GM23338 (cell line): ENCODE data around the gene TBC1D17. TPM values are rescaled to one million over a fixed set of nuclear protein-coding genes. Genes with fewer than 3 reads are reported as not detected.

Experiments used
- ATAC-seq: fragments of 200-7000 bp; cut with Tn5 transposase; 3 replicates; pipeline ENCODE4 v1.9.1; 2020
- DNase-seq: peaks from one replicate; pipeline ENCODE4 v3.0.0-alpha.2; 2015; ENCODE audit warnings: low spot score
- H2AFZ ChIP-seq: fragments of 200-600 bp; sonication (generic); 2 replicates; pipeline ENCODE4 v1.8.0; 2016; ENCODE audit warnings: antibody characterized with exemption, mild to moderate bottlenecking, moderate library complexity
- H3F3A ChIP-seq: fragments of 200-600 bp; sonication (generic); replicated peaks from 2 replicates; pipeline ENCODE4 v1.8.0; 2017; ENCODE audit warnings: antibody characterized with exemption, mixed run types, low read depth
- H3K27ac ChIP-seq: fragments of 200-600 bp; sonication (generic); 2 replicates; pipeline ENCODE4 v1.6.1; 2016; ENCODE audit warnings: low read depth
- H3K27me3 ChIP-seq: fragments of 200-600 bp; sonication (generic); 2 replicates; pipeline ENCODE4 v1.8.0; 2016; ENCODE audit warnings: mild to moderate bottlenecking, mixed run types, moderate library complexity; ENCODE audit not compliant: insufficient read depth
- H3K36me3 ChIP-seq: fragments of 200-600 bp; sonication (generic); 2 replicates; pipeline ENCODE4 v1.8.0; 2016; ENCODE audit warnings: mild to moderate bottlenecking; ENCODE audit not compliant: insufficient read depth
- H3K4me1 ChIP-seq: fragments of 200-600 bp; sonication (generic); 2 replicates; pipeline ENCODE4 v1.8.0; 2016; ENCODE audit warnings: mild to moderate bottlenecking, moderate library complexity; ENCODE audit not compliant: insufficient read depth
- H3K4me2 ChIP-seq: fragments of 200-600 bp; sonication (generic); 2 replicates; pipeline ENCODE4 v1.7.1; 2017; ENCODE audit warnings: mixed run types
- H3K4me3 ChIP-seq: fragments of 200-600 bp; sonication (generic); 2 replicates; pipeline ENCODE4 v1.6.1; 2016; ENCODE audit warnings: mixed run types
- H3K79me2 ChIP-seq: fragments of 200-600 bp; sonication (generic); replicated peaks from 2 replicates; pipeline ENCODE4 v1.8.0; 2017; ENCODE audit warnings: mild to moderate bottlenecking; ENCODE audit not compliant: insufficient read depth
- H3K9me2 ChIP-seq: fragments of 200-600 bp; sonication (generic); 2 replicates; pipeline ENCODE4 v1.8.0; 2017; ENCODE audit not compliant: insufficient read depth
- H4K20me1 ChIP-seq: fragments of 200-600 bp; sonication (generic); replicated peaks from 2 replicates; pipeline ENCODE4 v1.8.0; 2017; ENCODE audit warnings: mild to moderate bottlenecking; ENCODE audit not compliant: insufficient read depth
- H3K27ac Mint-ChIP-seq: 2 replicates; pipeline ENCODE4 v1.8.0; 2020; ENCODE audit warnings: inconsistent platforms, mild to moderate bottlenecking, moderate library complexity, mixed read lengths
- H3K27me3 Mint-ChIP-seq: 3 replicates; pipeline ENCODE4 v1.8.0; 2022; ENCODE audit warnings: low read depth, mild to moderate bottlenecking, moderate library complexity, mixed read lengths, inconsistent platforms; ENCODE audit not compliant: insufficient read depth, poor library complexity
- H3K36me3 Mint-ChIP-seq: 3 replicates; pipeline ENCODE4 v1.8.0; 2021; ENCODE audit warnings: low read depth, mild to moderate bottlenecking, inconsistent platforms, moderate library complexity, mixed read lengths
- H3K4me1 Mint-ChIP-seq: 3 replicates; pipeline ENCODE4 v1.8.0; 2020; ENCODE audit warnings: mild to moderate bottlenecking, inconsistent platforms, mixed read lengths
- H3K4me3 Mint-ChIP-seq: 3 replicates; pipeline ENCODE4 v1.8.0; 2021; ENCODE audit warnings: moderate library complexity, mild to moderate bottlenecking, inconsistent platforms, mixed read lengths
- H3K9me3 Mint-ChIP-seq: 3 replicates; pipeline ENCODE4 v1.8.0; 2020; ENCODE audit warnings: moderate library complexity, mild to moderate bottlenecking, inconsistent platforms, mixed read lengths
- CREB1 ChIP-seq: fragments of 250-450 bp; sonication (Bioruptor Pico); IDR thresholded peaks from 2 replicates; pipeline ENCODE4 v1.5.0; 2020; ENCODE audit warnings: low read depth, mild to moderate bottlenecking, moderate library complexity
- EZH2phosphoT487 ChIP-seq: fragments of 200-600 bp; sonication (generic); IDR thresholded peaks from one replicate; pipeline ENCODE4 v1.8.1; 2018; ENCODE audit warnings: antibody characterized with exemption; ENCODE audit not compliant: unreplicated experiment
- JUNB ChIP-seq: IDR thresholded peaks from one replicate; pipeline ENCODE4 v1.6.1; 2016; ENCODE audit warnings: antibody characterized with exemption; ENCODE audit not compliant: unreplicated experiment
- NANOG ChIP-seq: IDR thresholded peaks from 2 replicates; pipeline ENCODE4 v1.6.1; 2016; ENCODE audit warnings: antibody characterized with exemption, borderline replicate concordance
- STAT1 ChIP-seq: IDR thresholded peaks from one replicate; pipeline ENCODE4 v1.6.1; 2016; ENCODE audit warnings: antibody characterized with exemption; ENCODE audit not compliant: unreplicated experiment
- ZNF114 ChIP-seq: fragments of 250-450 bp; sonication (Bioruptor Pico); IDR thresholded peaks from 2 replicates; pipeline ENCODE4 v1.5.0; 2020; ENCODE audit warnings: mild to moderate bottlenecking, moderate library complexity
- ZNF331 ChIP-seq: fragments of 250-450 bp; sonication (Bioruptor Pico); IDR thresholded peaks from 2 replicates; pipeline ENCODE4 v1.5.0; 2020; ENCODE audit warnings: low read depth, mild to moderate bottlenecking, moderate library complexity
- polyA plus RNA-seq: library from polyadenylated mRNA; unstranded; fragments of >200 nt; fragmentation: Nextera tagmentation; extraction: Ambion mirVana; gene quantifications from 2 replicates; pipeline ENCODE4 v1.2.1, GENCODE V29; 2016
- total RNA-seq: library from RNA; depleted of rRNA; stranded (reverse); fragments of >200 nt; shearing (Covaris generic); gene quantifications from 2 replicates; pipeline ENCODE4 v1.2.3, GENCODE V29; 2014
- TF ChIP-seq, protein P1 (sequence below): IDR thresholded peaks from 2 replicates; pipeline ENCODE4 v1.6.1; 2016; ENCODE audit warnings: antibody characterized with exemption
- TF ChIP-seq, protein P2 (sequence below): fragments of 250-450 bp; sonication (Bioruptor Pico); IDR thresholded peaks from 2 replicates; pipeline ENCODE4 v1.5.0; 2020; ENCODE audit warnings: mild to moderate bottlenecking, moderate library complexity
- TF ChIP-seq, protein P3 (sequence below): IDR thresholded peaks from one replicate; pipeline ENCODE4 v1.6.1; 2018; ENCODE audit warnings: antibody characterized with exemption; ENCODE audit not compliant: unreplicated experiment

Gene TBC1D17
- total and polyA plus RNA-seq, 2 experiments from 2014 or later, result 19.3 to 43.1 TPM

DNA sequence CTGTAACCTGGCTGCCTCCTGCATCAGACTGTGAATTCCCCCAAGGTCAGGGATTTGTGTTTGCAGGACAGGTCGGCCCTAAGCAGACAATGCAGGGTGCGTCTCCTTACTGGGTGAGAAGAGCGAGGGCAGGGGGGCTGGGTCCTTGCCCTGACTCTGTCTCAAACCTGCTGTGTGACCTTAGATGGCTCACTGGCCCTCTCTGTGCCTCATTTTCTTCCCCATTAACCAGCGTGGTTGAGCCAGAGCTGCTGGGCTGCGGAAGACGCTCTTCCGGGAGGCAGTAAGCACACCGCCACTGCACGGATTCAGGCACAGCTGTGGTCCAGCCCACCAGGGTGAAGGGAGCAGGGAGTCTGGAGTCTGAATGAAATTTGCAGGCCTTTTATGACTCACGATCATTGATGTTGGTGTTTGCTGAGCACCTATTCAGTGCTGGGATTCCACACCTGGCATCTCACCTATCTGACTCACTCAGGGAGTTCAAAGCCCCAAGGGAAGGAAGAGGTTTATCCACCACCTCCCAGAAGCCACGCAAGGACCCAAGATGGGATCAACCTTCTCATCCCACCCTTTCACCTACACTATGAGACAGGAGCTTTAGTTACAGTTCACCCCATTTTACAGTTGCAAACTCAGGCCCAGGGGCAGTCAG, 2.9 kb upstream of the TBC1D17 start:
- no peaks in the 10 kb centered on the region; the same call in 1 of the 2 replicates for H4K20me1 ChIP-seq
- no peak for TF ChIP-seq EZH2phosphoT487
- TF ChIP-seq STAT1, result no peak
- TF ChIP-seq NANOG, result no peak
- Mint-ChIP-seq H3K4me1 (peaks cover 30% of the 10 kb centered on the region), H3K27me3 (peaks cover 18% of the 10 kb centered on the region), H3K36me3 (peaks cover 29% of the 10 kb centered on the region), H3K4me3 (no peak overlapping the region; the same call in 1 of the 3 replicates), H3K27ac (no peak overlapping the region; the same call in 1 of the 2 replicates), H3K9me3 (no peaks in the 10 kb centered on the region; the same call in 2 of the 3 replicates)
- no peak overlapping the region; the same call in 1 of the 2 replicates for H3K4me3 ChIP-seq
- DNase-seq (no peak), ATAC-seq (no peak)
- 0 out of 2 replicates have a peak, but pooled peaks cover 8% of the 10 kb centered on the region for H3K36me3 ChIP-seq
- H3K4me1 ChIP-seq, result peaks cover 22% of the 10 kb centered on the region; the same call in 1 of the 2 replicates
- peaks cover 32% of the 10 kb centered on the region for H3K79me2 ChIP-seq
- no peak overlapping the region for H3K27ac ChIP-seq
- H3F3A ChIP-seq, result peaks cover 21% of the 10 kb centered on the region; the same call in 1 of the 2 replicates
- H3K27me3 ChIP-seq, result no peaks in the 10 kb centered on the region
- H3K9me2 ChIP-seq, result no peaks in the 10 kb centered on the region
- peak overlapping the region; percentile 95 for H3K4me2 ChIP-seq
- no peak overlapping the region for H2AFZ ChIP-seq

DNA sequence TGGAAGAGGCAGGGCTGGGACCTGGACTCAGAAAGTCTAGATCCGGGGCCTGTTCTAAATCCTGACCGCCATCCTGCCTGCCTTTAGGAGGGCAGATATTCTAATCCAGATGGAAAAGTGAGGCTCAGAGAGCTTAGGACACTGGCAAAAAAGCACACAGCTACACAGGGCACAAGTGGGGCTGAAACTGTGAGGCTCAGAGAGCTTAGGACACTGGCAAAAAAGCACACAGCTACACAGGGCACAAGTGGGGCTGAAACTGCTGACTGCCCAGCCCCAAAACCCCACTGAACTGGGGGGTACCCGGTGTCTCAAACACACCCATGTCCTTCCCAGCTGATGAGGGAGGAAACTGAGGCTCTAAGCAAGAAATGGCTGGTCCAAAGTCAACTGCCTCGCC, 2.3 kb upstream of the TBC1D17 start:
- peaks cover 33% of the 10 kb centered on the region for H3K36me3 Mint-ChIP-seq
- H3K27ac Mint-ChIP-seq, result peak overlapping the region; percentile 65; the same call in 1 of the 2 replicates
- peak overlapping the region; percentile 95 for H3K4me2 ChIP-seq
- no peak overlapping the region for H3K4me3 Mint-ChIP-seq
- H2AFZ ChIP-seq, result no peak overlapping the region
- no peaks in the 10 kb centered on the region for H3K27me3 ChIP-seq
- ATAC-seq (no peak), DNase-seq (no peak)
- TF ChIP-seq, protein P1, sequence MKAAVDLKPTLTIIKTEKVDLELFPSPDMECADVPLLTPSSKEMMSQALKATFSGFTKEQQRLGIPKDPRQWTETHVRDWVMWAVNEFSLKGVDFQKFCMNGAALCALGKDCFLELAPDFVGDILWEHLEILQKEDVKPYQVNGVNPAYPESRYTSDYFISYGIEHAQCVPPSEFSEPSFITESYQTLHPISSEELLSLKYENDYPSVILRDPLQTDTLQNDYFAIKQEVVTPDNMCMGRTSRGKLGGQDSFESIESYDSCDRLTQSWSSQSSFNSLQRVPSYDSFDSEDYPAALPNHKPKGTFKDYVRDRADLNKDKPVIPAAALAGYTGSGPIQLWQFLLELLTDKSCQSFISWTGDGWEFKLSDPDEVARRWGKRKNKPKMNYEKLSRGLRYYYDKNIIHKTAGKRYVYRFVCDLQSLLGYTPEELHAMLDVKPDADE, result no peak
- TF ChIP-seq ZNF331 (CRISPR knock-in tag) (no peak), JUNB (no peak), CREB1 (CRISPR knock-in tag) (no peak), ZNF114 (CRISPR knock-in tag) (no peak), NANOG (no peak), STAT1 (no peak)
- TF ChIP-seq, protein P2, sequence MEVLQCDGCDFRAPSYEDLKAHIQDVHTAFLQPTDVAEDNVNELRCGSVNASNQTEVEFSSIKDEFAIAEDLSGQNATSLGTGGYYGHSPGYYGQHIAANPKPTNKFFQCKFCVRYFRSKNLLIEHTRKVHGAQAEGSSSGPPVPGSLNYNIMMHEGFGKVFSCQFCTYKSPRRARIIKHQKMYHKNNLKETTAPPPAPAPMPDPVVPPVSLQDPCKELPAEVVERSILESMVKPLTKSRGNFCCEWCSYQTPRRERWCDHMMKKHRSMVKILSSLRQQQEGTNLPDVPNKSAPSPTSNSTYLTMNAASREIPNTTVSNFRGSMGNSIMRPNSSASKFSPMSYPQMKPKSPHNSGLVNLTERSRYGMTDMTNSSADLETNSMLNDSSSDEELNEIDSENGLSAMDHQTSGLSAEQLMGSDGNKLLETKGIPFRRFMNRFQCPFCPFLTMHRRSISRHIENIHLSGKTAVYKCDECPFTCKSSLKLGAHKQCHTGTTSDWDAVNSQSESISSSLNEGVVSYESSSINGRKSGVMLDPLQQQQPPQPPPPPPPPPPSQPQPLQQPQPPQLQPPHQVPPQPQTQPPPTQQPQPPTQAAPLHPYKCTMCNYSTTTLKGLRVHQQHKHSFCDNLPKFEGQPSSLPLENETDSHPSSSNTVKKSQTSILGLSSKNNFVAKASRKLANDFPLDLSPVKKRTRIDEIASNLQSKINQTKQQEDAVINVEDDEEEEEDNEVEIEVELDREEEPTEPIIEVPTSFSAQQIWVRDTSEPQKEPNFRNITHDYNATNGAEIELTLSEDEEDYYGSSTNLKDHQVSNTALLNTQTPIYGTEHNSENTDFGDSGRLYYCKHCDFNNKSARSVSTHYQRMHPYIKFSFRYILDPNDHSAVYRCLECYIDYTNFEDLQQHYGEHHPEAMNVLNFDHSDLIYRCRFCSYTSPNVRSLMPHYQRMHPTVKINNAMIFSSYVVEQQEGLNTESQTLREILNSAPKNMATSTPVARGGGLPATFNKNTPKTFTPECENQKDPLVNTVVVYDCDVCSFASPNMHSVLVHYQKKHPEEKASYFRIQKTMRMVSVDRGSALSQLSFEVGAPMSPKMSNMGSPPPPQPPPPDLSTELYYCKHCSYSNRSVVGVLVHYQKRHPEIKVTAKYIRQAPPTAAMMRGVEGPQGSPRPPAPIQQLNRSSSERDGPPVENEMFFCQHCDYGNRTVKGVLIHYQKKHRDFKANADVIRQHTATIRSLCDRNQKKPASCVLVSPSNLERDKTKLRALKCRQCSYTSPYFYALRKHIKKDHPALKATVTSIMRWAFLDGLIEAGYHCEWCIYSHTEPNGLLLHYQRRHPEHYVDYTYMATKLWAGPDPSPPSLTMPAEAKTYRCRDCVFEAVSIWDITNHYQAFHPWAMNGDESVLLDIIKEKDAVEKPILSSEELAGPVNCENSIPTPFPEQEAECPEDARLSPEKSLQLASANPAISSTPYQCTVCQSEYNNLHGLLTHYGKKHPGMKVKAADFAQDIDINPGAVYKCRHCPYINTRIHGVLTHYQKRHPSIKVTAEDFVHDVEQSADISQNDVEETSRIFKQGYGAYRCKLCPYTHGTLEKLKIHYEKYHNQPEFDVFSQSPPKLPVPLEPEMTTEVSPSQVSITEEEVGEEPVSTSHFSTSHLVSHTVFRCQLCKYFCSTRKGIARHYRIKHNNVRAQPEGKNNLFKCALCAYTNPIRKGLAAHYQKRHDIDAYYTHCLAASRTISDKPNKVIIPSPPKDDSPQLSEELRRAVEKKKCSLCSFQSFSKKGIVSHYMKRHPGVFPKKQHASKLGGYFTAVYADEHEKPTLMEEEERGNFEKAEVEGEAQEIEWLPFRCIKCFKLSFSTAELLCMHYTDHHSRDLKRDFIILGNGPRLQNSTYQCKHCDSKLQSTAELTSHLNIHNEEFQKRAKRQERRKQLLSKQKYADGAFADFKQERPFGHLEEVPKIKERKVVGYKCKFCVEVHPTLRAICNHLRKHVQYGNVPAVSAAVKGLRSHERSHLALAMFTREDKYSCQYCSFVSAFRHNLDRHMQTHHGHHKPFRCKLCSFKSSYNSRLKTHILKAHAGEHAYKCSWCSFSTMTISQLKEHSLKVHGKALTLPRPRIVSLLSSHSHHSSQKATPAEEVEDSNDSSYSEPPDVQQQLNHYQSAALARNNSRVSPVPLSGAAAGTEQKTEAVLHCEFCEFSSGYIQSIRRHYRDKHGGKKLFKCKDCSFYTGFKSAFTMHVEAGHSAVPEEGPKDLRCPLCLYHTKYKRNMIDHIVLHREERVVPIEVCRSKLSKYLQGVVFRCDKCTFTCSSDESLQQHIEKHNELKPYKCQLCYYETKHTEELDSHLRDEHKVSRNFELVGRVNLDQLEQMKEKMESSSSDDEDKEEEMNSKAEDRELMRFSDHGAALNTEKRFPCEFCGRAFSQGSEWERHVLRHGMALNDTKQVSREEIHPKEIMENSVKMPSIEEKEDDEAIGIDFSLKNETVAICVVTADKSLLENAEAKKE (CRISPR knock-in tag), result no peak
- TF ChIP-seq, protein P3, sequence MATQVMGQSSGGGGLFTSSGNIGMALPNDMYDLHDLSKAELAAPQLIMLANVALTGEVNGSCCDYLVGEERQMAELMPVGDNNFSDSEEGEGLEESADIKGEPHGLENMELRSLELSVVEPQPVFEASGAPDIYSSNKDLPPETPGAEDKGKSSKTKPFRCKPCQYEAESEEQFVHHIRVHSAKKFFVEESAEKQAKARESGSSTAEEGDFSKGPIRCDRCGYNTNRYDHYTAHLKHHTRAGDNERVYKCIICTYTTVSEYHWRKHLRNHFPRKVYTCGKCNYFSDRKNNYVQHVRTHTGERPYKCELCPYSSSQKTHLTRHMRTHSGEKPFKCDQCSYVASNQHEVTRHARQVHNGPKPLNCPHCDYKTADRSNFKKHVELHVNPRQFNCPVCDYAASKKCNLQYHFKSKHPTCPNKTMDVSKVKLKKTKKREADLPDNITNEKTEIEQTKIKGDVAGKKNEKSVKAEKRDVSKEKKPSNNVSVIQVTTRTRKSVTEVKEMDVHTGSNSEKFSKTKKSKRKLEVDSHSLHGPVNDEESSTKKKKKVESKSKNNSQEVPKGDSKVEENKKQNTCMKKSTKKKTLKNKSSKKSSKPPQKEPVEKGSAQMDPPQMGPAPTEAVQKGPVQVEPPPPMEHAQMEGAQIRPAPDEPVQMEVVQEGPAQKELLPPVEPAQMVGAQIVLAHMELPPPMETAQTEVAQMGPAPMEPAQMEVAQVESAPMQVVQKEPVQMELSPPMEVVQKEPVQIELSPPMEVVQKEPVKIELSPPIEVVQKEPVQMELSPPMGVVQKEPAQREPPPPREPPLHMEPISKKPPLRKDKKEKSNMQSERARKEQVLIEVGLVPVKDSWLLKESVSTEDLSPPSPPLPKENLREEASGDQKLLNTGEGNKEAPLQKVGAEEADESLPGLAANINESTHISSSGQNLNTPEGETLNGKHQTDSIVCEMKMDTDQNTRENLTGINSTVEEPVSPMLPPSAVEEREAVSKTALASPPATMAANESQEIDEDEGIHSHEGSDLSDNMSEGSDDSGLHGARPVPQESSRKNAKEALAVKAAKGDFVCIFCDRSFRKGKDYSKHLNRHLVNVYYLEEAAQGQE, result no peak
- peaks cover 38% of the 10 kb centered on the region for H3K79me2 ChIP-seq
- no peak overlapping the region for H3K27ac ChIP-seq
- H3K9me2 ChIP-seq, result no peaks in the 10 kb centered on the region
- H3K4me1 ChIP-seq, result peaks cover 21% of the 10 kb centered on the region; the same call in 1 of the 2 replicates
- peak overlapping the region; percentile 63 for H3K4me3 ChIP-seq
- peaks cover 29% of the 10 kb centered on the region for H3K4me1 Mint-ChIP-seq
- 0 out of 2 replicates have a peak, but pooled peaks cover 12% of the 10 kb centered on the region for H3K36me3 ChIP-seq
- H3K9me3 Mint-ChIP-seq, result no peaks in the 10 kb centered on the region; the same call in 2 of the 3 replicates
- H3F3A ChIP-seq, result peaks cover 21% of the 10 kb centered on the region; the same call in 1 of the 2 replicates
- H3K27me3 Mint-ChIP-seq, result peaks cover 18% of the 10 kb centered on the region
- H4K20me1 ChIP-seq, result peaks cover under 1% of the 10 kb centered on the region
